Measurements from ENCODE around the gene ZNF860.
"Not testable (repeated sequence)": the region's sequence is repeated elsewhere in the genome, so short reads cannot be mapped to it uniquely, and the experiment has no call there.

ZNF860 gene

DNA sequence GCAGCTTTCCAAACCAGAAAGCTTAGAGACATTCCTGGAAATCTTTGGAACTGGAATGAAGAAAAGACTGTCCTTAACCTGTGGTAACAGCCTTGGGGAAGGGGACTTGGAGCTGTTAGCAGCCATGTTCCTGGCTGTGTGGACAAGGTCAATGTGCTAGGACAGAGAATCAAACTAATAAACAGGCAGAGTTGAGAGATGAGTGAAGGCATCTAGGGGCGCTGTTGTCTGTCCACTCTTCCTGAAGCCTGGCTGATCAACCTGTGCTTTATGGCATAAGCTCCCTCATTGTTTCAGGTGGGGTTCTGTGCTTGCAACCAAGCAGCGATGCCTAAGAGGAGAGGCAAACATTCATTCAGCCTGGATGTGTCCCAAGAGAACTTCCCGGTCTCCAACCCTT is 19.3 kb downstream of the ZNF860 start:
- DNase-seq = no peak

DNA sequence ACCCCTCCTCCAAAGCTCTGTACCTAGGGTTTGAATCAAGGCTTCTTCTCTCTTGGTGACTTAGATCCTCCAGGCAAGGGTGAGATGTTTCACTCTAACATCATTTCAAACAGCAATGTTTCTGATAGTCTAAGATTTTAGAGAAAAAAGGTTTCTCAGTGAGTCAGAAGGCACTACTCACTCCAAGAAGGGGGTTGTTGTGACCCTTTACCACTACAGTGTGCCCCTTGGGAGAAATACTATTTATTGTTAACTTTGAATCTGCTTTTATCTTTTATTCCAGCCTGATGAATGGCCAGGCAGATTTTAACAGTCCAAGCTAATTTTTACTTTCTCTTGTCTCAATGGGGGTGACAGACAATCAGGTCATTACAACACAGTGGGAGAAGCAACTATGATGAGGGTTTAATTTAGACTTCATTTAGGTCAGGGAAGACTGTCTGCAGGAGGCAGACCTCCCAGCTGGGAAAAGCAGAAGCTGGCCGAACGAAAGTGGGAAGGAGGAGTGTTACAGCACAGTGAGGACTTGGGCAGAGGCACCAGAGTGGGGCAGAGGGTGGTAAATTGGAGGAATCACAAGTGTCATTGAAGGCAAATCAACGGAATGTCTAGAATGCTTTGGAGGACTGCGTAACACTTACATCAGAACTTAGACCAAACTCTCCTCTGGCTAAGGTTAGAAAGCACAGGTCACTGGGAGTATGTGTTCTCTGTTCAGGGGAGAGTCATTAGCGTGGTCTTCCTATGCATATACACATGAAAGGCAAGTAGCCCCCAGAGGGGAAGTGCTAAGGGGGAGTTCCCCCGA is 21.2 kb downstream of the ZNF860 start:
- no peak for DNase-seq

GRCh38 chr3:32003380-32003779 is 21.8 kb downstream of the ZNF860 start:
- DNase-seq = no peak

- DNase-seq = no peak
These were observed 22.7 kb downstream of the ZNF860 start for GRCh38 chr3:32004113-32004765.

DNA sequence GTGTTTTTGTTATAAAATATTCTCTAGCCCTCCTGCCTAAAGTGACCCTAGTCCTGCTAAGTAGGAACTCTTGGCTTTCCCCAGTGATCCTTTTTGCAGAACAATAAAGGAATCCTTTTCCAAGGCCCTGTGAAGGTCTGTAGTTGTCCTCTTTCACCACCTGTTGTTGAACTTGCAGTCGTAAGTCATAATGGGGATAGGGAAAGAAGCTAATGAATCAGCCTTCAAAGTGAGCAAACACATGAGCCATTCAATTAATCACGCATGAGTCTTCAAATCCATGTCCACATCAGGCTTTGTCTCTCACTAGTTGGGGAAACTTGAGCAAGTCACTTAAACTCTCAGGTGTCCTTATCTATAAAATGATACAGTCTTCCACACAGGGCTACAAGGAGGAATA is 27.6 kb downstream of the ZNF860 start:
- DNase-seq = no peak

DNA sequence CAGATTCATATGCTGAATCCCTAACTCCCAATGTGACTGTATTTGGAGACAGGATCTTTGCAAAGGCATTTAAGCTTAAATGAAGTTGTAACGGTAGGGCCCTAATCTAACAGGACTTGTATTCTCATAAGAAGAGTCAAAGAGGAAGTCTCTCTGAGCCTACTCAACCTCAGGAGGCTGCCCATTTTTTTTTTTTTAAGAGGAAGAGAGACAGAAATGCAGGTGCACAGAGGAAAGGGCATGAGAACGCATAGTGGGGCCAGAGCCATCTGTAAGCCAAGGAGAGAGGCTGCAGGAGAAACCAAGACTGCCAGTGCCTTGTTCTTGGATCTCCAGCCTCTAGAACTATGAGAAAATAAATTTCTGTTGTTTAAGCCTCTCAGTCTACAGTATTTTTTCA is 28.4 kb downstream of the ZNF860 start:
- no peak for DNase-seq

GRCh38 chr3:32010699-32011098 is 29.1 kb downstream of the ZNF860 start:
- not testable (repeated sequence) for DNase-seq

DNA sequence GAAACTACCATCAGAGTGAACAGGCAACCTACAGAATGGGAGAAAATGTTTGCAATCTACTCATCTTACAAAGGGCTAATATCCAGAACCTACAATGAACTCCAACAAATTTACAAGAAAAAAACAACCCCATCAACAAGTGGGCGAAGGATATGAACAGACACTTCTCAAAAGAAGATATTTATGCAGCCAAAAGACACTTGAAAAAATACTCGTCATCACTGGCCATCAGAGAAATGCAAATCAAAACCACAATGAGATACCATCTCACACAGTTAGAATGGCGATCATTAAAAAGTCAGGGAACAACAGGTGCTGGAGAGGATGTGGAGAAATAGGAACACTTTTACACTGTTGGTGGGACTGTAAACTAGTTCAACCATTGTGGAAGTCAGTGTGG is 34.1 kb downstream of the ZNF860 start:
- DNase-seq = not testable (repeated sequence)

DNA sequence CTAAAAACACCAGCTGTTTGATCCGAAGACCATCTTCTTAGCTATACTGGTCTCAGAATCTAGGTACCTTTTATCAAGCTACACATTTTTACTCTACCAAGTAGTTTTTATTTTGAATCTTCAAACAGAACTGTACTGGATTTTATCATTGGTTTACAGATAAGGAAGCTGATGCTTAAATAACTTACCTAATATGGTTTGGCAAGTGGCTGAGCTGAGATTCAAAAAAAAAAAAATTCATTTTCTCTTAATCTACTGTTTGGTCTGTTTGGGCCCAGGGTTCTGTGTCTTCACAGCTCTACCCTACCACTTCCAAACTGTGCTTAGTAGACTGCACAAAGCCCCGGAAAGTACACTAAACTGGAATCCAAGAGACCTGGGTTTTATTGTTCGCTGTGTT is 35.7 kb downstream of the ZNF860 start:
- DNase-seq = no peak

DNA sequence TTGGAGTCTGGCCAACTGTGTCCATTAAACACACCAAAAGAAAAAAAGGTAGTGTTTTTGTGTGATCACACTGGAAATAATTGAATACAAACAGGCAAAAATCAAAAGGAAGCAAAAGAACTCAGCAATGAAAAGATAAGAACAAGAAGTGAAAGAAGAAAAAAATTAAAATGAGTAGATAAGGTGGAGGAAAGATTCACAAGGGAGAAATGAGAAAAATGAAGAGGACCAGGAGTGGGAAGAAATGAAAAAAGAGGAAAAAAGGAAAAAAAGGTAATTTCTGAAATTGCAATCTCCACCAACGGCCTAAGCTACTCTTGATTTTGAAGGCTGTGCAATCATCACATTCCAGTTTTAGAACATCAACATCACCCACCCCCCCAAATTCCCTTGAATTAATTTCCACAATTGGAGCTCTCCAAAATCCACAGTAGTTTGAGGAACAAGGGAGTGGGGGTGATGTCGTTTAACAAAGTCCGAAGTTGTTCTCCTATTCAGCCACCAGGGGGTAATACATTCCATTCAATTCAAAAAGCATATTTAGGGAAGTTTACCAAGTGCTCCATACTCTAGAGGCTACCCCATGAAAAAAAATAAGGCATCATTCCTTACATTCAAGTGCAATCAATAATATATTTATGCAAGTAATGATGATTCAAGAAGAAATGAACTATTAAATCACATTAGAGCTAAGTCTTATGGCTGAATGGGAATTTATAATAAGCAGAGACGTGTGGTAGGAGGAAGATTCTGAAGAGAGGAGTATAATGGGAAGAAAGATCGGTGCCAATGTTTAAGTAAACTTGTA is 37.4 kb downstream of the ZNF860 start:
- DNase-seq = peak; percentile 47

DNA sequence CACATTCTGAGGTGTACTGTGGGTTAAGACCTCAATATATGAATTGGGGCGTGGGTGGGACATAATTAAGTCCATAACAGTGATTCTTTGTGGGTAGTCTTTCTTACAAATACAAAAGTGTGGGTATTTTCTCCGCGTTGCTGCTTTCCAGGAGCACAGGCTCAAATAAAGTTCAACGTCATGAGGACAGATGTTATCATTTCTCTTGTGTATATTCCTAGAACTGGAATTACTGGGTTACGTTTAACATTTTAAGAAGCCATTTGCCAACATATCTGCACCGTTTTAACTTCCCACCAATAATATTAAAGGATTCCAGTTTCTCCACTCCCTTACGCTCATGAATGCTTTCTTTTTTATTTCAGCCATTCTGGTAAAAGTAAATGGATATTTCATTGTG is 39.6 kb downstream of the ZNF860 start:
- DNase-seq = no peak

DNA sequence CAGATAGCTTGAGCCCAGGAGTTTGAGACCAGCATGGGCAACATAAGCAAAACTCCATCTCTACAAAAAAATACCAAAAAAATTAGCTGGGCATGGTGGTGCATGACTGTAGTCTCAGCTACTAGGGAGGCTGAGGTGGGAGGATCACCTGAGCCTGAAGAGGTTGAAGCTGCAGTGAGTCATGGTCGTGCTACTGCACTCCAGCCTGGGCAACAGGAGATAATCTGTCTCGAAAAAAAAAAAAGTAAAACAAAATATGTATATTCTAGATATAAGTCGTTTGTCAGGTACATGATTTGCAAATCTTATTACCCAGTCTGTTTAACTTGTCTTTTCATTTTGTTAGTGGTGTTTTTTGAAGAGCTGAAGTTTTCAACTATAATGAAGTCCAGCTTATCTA is 40.2 kb downstream of the ZNF860 start:
- no peak for DNase-seq

GRCh38 chr3:32022947-32023346 is 41.4 kb downstream of the ZNF860 start:
- DNase-seq = no peak

GRCh38 chr3:32026593-32026992 is 45.0 kb downstream of the ZNF860 start:
- no peak for DNase-seq

- DNase-seq = no peak
These were observed 56.4 kb downstream of the ZNF860 start for GRCh38 chr3:32037932-32038267.

DNA sequence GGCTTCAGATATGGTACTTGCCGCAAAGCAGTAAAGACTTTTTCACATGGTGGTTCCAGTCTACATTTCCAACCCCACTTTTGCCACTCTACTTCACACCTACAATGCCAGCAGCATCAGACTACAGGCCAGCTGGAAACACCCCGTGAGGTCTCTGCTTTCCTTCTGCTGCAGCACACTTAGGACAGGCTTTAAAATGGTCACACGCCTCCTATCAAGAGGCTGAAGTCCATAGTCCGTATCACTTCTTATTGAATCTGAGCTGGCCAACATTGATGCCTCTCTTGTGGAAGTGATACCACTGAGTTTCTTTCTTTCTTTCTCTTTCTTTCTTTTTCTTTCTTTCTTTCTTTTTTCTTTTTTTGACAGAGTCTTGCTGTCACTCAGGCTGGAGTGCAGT is 59.8 kb downstream of the ZNF860 start:
- DNase-seq = no peak

Data from EL (cell line).